ENCODE results near the gene TESPA1.
"Not testable (repeated sequence)": the region's sequence is repeated elsewhere in the genome, so short reads cannot be mapped to it uniquely, and the experiment has no call there.

The TESPA1 gene

GRCh38 chr12:54981796-54982195, 2.8 kb downstream of the TESPA1 start:
- DNase-seq = no peak

DNA sequence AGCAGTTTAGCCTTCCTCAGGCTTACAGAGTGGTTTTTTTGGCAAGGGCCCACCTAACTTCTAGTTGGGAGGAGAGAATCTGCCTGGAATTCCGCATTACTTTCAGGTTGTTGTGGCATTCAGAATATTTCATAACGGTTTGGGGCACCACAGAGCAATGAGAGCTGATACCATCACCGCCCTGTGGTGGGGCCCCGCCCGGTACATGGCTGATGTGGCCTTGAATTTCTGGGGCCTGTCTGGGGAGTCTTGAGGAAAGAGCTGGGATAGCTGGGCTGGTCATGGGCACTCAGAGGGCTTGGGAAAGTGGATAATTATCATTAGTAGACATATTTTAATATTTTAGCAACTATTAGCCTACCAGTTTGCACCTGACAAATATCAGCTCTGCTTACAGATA, 4.2 kb downstream of the TESPA1 start:
- DNase-seq = peak in 1 of 4 experiments; percentile 15

GRCh38 chr12:54977857-54978256, 6.7 kb downstream of the TESPA1 start:
- DNase-seq = no peak

DNA sequence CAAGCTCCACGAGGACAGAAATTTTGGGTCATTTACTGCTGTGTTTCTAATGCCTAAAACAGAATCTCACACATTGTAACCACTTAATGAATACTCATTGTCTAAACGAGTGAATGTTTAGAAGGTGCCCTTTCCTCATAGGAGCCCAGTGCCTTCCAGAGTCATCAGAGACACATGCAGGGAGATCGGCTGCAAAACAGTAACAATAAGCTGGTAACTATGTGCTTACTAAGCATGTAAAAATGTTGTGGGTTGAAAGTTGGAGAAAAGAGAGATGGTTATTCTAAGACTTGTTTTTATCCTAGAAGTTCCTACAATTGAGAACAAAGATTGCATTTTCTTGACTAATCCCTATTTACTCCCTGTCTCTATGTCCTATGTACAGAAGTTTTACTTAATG, 7.4 kb downstream of the TESPA1 start:
- DNase-seq = no peak

DNA sequence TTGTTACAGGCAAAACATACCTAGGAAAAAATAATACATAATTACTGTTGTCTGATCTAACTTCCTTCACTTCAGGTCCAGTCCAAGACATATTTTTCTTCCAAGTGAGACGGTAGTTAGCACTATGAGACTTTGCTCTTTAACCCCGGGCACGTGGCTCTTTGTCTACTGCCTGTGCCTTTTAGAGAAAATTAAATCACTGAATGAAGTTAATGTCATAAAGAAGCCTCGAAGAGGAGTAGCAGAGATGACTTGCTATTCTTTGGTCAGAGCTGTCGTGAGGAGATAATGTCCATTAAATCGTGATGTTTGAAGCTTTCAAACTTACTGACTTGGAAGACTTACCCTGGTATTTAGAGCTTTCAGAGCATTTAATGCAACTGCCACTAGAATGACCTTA, 8.7 kb downstream of the TESPA1 start:
- DNase-seq = no peak

DNA sequence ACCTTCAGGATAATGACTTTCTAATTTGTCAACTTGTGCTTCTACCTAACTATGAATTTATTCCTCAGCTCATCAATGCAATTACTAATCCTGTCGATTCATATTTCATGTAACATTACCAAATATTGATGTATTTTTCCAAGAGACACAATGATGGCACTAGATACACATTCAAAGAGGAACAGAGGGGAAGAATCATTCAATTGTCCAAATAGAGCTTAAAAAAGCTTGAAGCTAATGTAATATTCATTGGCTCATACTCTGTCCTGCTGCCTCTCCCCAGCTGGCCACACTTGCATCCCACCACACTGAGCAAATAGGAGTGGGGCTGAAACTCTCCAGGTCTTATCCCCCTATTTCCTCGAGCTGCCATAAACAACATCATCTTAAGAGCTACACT, 9.3 kb downstream of the TESPA1 start:
- no peak for DNase-seq

- no peak for DNase-seq
Observed at GRCh38 chr12:54974279-54974678, 10.3 kb downstream of the TESPA1 start.

- no peak for DNase-seq
Observed at GRCh38 chr12:54973556-54973955, 11.0 kb downstream of the TESPA1 start.

DNA sequence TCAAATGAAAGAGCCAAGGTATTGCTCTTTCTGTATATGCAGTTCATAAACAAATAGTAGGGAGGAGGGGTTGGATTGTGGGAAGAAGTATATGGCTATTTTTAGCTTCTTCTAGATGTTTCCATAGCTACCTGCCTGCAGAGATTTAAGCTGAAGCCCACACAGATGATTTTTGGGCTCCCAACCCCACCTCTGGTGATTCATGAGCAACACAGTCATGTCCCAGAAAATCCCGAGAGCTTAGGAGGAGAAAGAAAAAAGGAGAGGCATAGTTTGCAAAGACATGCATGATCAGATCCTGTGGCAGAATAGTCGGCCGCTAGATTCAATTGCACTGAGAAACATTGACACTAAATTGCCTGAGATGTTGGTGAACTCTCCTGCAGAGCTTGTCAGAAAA, 13.8 kb downstream of the TESPA1 start:
- DNase-seq = no peak

DNA sequence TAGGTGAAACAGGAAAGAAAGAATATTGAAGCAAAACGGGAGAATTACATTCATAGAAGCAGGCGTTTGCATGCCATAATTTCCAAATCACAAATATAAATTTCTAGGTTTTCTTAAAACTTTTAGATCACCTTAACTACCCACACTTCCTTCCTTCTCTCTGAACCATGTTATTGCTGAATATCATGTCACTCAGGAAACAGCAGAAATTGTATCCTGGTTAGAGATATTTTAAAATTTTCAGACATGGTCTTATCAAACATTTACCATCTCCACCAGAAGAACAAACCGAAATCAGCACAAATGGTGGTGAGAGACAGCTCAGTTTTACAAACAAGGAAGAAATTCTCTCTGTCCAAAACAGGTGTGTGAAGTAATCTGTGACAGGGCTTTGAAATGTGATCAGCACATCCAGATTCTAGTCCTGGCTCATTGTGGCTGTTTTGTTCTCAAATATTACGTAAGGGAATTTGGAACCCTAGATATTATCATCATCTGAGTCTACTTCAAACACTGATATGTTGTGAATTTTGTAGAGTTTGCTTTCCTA, 16.3 kb downstream of the TESPA1 start:
- DNase-seq = no peak

DNA sequence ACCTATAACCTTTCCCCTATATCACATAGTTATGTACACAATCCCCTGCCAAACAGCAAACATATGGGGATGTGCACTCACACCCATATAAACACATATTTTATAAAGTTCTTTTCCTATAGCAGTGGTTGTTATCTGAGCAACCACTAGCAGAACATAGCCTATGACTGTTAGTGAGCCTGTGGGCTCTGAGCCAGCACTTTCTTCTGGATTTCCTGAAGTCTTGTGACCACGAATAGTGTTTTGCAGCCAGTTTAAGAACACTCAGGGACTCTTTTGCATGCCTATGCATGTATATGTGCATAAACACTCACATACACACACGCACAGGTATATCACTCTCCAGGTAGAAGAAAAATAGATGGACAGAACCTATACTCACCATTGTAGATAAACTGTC, 17.1 kb downstream of the TESPA1 start:
- DNase-seq = no peak

DNA sequence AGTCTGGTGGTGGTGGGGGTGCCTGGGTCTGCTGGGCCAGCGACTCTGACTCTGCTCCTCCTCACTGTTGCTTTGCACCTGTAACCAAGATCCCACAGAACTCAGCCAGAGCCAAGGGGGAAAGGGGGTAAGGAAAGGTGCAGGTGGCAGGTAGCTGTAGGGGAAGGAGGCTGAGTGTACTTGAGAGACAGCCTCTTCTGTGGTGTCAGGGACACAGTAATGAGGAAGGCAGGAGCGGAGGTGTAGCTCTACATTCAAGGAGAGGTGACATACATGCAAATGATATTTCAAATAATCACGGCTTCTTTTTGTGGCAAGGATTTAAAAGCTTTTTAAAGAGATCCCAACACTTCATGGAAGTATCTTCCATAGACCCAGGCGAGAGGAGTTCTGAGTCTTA, 23.4 kb downstream of the TESPA1 start:
- no peak for DNase-seq

GRCh38 chr12:54959291-54960018, 25.1 kb downstream of the TESPA1 start:
- DNase-seq = no peak

DNA sequence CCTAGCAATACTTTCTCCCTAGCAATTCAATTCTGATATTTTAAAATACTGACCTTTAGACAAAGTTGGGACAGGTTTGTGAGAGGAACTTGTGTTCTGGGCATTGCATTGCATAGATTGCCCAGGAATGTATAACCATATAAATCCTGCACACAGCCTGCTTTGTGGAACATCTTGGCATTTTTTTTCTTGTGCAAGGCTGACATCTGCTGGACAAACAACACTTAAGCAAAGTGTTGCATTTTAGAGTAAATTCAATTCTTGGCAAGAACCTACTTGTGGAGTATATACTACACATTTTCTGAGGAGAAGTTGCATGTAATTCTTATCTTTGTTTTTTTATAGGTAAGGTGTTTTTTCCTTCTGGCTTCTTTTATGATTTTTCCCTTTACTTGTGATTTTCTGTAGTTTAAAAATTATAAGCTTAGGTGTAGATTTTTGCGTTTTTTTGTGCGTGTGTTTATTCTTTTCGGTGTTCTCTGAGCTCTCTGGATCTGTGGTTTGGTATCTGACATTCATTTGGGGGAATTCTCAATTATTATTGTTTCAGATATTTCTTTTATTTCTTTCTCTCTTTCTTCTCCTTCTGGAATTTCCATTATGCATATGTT, 26.4 kb downstream of the TESPA1 start:
- DNase-seq = peak in 3 of 4 experiments; percentile 4 to 28 (median 15)

DNA sequence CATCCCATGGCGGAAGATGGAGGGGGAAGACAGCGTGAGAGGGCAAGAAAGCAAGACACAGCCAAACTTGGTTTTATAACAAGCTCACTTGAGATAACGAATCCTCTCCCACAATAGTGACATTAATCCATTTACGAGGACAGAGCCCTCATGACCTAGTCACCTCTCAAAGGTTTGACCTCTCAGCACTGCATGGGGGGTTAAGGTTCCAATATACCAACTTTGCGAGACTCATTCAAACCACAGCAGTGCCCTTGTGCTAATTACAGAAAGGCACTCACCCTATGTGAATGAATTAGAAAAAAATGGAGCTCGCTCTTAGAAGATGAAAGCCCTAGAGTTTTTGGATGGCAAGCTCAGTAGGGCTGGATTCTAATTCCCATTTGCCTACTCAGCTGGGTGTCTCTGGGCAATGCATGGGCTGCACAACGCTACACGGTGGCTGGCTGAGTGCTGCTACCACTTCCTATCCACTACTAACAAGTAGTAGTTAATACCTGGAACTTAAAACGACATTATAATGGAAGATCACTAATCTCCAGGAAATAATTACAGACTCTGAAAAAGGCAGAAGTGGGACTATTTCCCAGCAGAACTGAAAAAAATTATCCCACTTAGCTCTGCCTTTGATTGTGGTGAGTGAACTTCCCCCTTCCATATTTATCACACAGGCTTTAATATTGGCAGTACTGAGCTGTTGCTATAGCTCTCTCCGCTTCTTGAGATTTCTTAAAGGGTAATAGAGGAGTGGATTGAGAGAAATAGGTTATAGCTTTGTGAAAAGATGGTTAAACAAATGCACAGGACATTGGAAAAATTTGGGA, 27.5 kb downstream of the TESPA1 start:
- DNase-seq = no peak

DNA sequence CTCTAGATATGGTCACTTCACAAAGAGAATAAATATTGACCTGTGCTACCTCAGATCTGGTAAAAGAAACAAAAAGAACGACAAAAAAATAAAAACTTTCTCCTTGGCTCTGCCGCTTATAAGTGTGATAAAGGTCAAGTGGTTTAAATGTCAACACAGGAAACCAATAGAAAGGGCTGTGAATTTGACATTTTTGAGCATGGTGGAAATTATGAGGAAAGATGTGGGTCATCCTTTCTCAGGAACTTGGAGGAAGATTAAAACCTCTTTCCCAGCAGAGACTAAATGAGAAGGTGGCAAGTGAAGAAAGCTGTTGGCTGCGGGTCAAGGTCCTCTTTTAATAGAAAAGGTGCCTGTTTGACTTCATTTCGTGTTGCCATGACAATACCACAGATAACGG, 28.2 kb downstream of the TESPA1 start:
- no peak for DNase-seq

DNA sequence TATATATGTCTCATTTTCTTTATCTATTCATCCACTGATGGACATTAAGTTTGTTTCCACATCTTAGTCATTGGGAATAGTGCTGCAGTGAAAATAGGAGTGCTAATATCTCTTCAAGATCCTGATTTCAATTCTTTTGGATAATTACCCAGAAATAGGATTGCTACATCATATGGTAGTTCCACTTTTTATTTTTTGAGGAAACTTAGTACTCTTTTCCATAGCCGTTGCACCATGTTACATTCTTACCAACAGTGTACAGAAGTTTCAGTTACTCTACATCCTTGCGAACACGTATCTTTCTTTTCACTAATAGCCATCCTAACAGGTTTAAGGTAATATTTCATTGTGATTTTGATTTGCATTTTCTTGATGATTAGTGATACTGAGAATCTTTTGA, 29.8 kb downstream of the TESPA1 start:
- DNase-seq = no peak

- no peak for DNase-seq
Observed at GRCh38 chr12:54954228-54954627, 30.3 kb downstream of the TESPA1 start.

- no peak for DNase-seq
Observed at GRCh38 chr12:54950071-54950727, 34.4 kb downstream of the TESPA1 start.

GRCh38 chr12:54949073-54949711, 35.4 kb downstream of the TESPA1 start:
- DNase-seq = no peak

DNA sequence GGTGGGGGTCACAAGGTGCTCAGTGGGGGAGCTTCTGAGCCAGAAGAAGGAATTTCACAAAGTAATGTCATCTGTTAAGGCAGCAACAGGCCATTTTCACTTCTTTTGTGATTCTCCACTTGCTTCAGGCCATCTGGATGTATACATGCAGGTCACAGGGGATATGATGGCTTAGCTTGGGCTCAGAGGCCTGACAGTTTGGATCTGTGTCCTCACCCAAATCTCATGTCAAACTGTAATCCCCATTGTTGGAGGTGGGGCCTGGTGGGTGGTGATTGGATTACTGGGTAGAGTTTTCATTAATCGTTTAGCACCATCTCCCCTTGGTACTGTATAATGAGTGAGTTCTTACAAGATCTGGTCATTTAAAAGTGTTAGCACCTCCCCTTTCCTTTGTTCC, 36.4 kb downstream of the TESPA1 start:
- no peak for DNase-seq

DNA sequence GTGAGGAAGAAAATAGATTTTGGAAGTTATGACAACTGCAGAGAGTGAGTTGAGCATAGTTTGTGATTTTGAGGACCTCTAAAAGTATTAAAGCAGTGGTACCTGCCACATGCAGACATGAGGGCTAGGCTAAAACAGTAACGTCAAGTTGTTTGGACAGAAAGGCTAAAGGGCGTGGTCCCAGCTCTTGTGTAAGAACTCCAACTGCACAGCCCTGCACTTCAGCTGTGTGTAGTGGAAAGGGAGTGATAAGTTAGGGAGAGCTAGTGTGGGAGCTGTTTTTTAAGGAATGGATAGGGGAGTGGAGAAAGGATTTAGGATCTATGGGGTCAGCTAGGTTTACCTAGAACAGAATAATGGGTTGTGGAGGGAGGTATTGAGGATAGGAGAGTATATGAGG, 39.5 kb downstream of the TESPA1 start:
- DNase-seq = no peak

DNA sequence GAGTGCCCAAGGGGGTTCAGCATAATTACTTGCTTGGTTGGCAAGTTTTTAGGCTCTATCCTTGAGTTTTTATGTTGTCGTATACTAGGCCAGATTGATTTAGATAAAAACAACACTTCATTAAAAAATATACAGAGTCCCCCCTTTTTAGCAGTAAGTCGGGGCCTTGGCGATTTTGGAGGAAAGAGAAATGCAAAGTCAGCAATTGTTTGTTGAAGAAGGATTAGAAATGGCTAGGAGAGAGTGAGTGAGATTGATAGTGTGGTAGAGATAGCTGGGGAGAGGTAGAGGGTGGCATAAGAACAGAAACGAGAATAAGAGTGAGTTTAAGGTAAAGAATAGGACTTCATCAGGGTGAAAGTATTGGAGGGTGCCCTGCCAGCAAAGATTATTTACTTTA, 41.3 kb downstream of the TESPA1 start:
- DNase-seq = not testable (repeated sequence)
